ENCODE results near the gene USP48.

DNA sequence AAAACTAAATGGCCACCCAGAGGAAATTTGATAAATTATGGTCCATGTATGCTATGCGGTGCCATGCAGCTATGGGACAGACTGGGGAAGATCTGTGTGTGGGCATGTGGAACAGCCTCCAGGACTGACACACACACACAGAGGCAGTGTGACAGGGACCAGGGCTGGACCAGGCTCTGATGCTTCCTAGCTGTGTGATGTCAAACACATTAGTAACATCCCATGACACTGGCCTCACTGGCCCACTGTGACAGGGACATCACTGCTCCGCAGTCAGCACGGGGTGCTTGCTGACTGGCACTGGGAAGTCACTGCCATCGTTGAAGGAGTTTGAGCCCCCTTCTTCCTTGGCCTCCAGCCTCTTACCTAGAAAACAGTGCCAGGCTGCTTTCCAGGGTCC lies 127.7 kb downstream of the USP48 start:
- TF ChIP-seq CTCF (IDR thresholded peaks at IDR 0.05) (no peak), POLR2A (IDR thresholded peaks at IDR 0.05) (no peak)

Data from breast epithelium (tissue), 3 donors.